GM12865 (cell line): ENCODE data around the gene ZP1.
"Not testable (repeated sequence)": the region's sequence is repeated elsewhere in the genome, so short reads cannot be mapped to it uniquely, and the experiment has no call there.

Experiments used
- DNase-seq: peaks from one replicate; pipeline ENCODE4 v3.0.0; 2010; ENCODE audit warnings: low read depth
- H3K4me3 ChIP-seq: 2 replicates; pipeline ENCODE4 v1.5.1; 2011; ENCODE audit warnings: mild to moderate bottlenecking, low read depth, low read length, control low read depth
- CTCF ChIP-seq: IDR thresholded peaks from 2 replicates; pipeline ENCODE4 v1.5.1; 2011; ENCODE audit warnings: low read length, control low read depth, low read depth, inconsistent platforms; ENCODE audit not compliant: insufficient read depth; ENCODE audit errors: missing control alignments

ZP1 gene

GRCh38 chr11:60908803-60909202, 41.5 kb downstream of the ZP1 start:
- no peak overlapping the region for H3K4me3 ChIP-seq
- no peak for DNase-seq
- TF ChIP-seq CTCF = no peak

- H3K4me3 ChIP-seq = not testable (repeated sequence)
- DNase-seq = peak; percentile 39
Observed at GRCh38 chr11:60909680-60910280, 42.4 kb downstream of the ZP1 start.

- TF ChIP-seq CTCF = no peak
- DNase-seq = peak; percentile 96
- no peak overlapping the region for H3K4me3 ChIP-seq
Observed at GRCh38 chr11:60910281-60910687, 42.9 kb downstream of the ZP1 start.

GRCh38 chr11:60910711-60911380, 43.5 kb downstream of the ZP1 start:
- peak; percentile 15 for TF ChIP-seq CTCF
- peak; percentile 73 for DNase-seq
- no peak overlapping the region for H3K4me3 ChIP-seq

GRCh38 chr11:60912223-60912850, 45.0 kb downstream of the ZP1 start:
- no peak overlapping the region for H3K4me3 ChIP-seq
- DNase-seq = no peak
- TF ChIP-seq CTCF = no peak

- no peak for DNase-seq
- no peak for TF ChIP-seq CTCF
- no peak overlapping the region for H3K4me3 ChIP-seq
Observed at GRCh38 chr11:60912851-60913528, 45.6 kb downstream of the ZP1 start.
